Caco-2 (cell line): ENCODE measurements around the gene ARHGAP15. TPM values are rescaled to one million over a fixed set of nuclear protein-coding genes. Genes with fewer than 3 reads are reported as not detected.

ENCODE experiments used
- BruUV-seq: library from RNA; stranded (reverse); fragments of 400-500 nt; replicated peaks from 2 replicates; lab custom pipeline; 2021; lab: Mats Ljungman, UMichigan
- CTCF ChIA-PET: fragments of 300-600 bp; sonication (Branson Sonifier 250); formaldehyde crosslinking; loops from one replicate; lab custom pipeline; 2022; ENCODE audit warnings: antibody characterized with exemption; lab: Charles Lee
- POLR2A ChIA-PET: fragments of 300-600 bp; sonication (Branson Sonifier 250); formaldehyde crosslinking; loops from one replicate; lab custom pipeline; 2022; ENCODE audit warnings: antibody characterized with exemption; lab: Charles Lee
- DNase-seq, 2 experiments: peaks; one replicate each; pipeline versions ENCODE4 v3.0.0 to v3.0.0-alpha.2; 2020 to 2022
- H3K27me3 ChIP-seq: replicated peaks from 2 replicates; pipeline ENCODE4 v1.6.0; 2011; ENCODE audit warnings: low read length; ENCODE audit not compliant: control insufficient read depth, insufficient read depth
- H3K36me3 ChIP-seq: 2 replicates; pipeline ENCODE4 v1.5.1; 2011; ENCODE audit warnings: low read length; ENCODE audit not compliant: control insufficient read depth, insufficient read depth
- H3K4me1 ChIP-seq: fragments of 250-450 bp; sonication (Bioruptor Pico); 2 replicates; pipeline ENCODE4 v1.5.1; 2020; ENCODE audit warnings: mild to moderate bottlenecking
- H3K4me3 ChIP-seq: 2 replicates; pipeline ENCODE4 v1.5.1; 2011; ENCODE audit warnings: low read depth, mild to moderate bottlenecking, control low read depth, low read length
- H3K9me3 ChIP-seq: fragments of 250-450 bp; sonication (Bioruptor Pico); 2 replicates; pipeline ENCODE4 v1.5.1; 2020; ENCODE audit warnings: mild to moderate bottlenecking, moderate library complexity
- H3K27ac Mint-ChIP-seq: one replicate; pipeline ENCODE4 v1.8.0; 2022; ENCODE audit warnings: mixed read lengths; ENCODE audit not compliant: unreplicated experiment
- H3K27me3 Mint-ChIP-seq: one replicate; pipeline ENCODE4 v1.8.0; 2022; ENCODE audit warnings: mixed read lengths; ENCODE audit not compliant: insufficient read depth, unreplicated experiment
- H3K36me3 Mint-ChIP-seq: one replicate; pipeline ENCODE4 v1.8.0; 2022; ENCODE audit warnings: mild to moderate bottlenecking, mixed read lengths; ENCODE audit not compliant: insufficient read depth, unreplicated experiment
- H3K4me1 Mint-ChIP-seq: one replicate; pipeline ENCODE4 v1.8.0; 2022; ENCODE audit warnings: low read depth, mixed read lengths; ENCODE audit not compliant: unreplicated experiment
- H3K4me3 Mint-ChIP-seq: one replicate; pipeline ENCODE4 v1.8.0; 2022; ENCODE audit warnings: mild to moderate bottlenecking, moderate library complexity, mixed read lengths; ENCODE audit not compliant: unreplicated experiment
- H3K9me3 Mint-ChIP-seq: one replicate; pipeline ENCODE4 v1.8.0; 2022; ENCODE audit warnings: mixed read lengths; ENCODE audit not compliant: unreplicated experiment
- intact Hi-C: fragments of 100-400 bp; cut with micrococcal nuclease; formaldehyde crosslinking; loops from one replicate; pipeline ENCODE4 v1.10.0; 2022; ENCODE audit not compliant: unreplicated experiment
- total RNA-seq: library from RNA; stranded (reverse); gene quantifications from 2 replicates; pipeline ENCODE4 v1.2.3, GENCODE V29; 2022
- TF ChIP-seq, protein P1 (sequence below), 2 experiments: fragments of 200-600 bp in 1 of 2; IDR thresholded peaks; 1 replicate in 1 of 2; 2 replicates in 1 of 2; pipeline versions ENCODE4 v1.5.1 to v1.8.0; 2011 to 2022; ENCODE audit warnings: antibody characterized with exemption in 1 of 2, control low read depth in 1 of 2, inconsistent platforms in 1 of 2, low read depth in 1 of 2, low read length in 1 of 2, mild to moderate bottlenecking in 1 of 2, moderate library complexity in 1 of 2; ENCODE audit not compliant: insufficient read depth in 1 of 2, severe bottlenecking in 1 of 2, unreplicated experiment in 1 of 2

Gene ARHGAP15
- total RNA-seq, 1 experiment from 2014 or later = not detected

DNA sequence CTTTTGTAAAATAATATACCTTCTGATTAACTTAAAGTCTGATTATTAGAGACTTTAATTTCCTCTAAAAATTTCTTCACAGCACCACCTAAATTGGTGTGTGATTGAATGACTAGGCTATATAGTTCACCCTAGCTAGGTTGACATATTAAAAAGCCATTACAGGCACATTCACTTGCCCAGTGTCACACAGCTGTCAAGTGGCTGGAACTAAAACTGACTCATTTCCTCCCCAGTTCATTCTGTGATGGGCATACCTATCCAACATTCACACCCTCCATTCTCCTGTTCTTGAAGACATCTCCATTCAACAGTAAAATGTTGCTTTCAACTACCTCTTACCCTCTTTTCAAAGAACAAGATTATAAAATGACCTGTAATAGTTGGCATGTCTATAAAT lies 334.5 kb downstream of the ARHGAP15 start:
- BruUV-seq = no TSS peak
- Histone ChIP-seq H3K36me3 (no peaks in the 10 kb centered on the region), H3K4me1 (no peaks in the 10 kb centered on the region), H3K9me3 (no peaks in the 10 kb centered on the region), H3K27me3 (no peaks in the 10 kb centered on the region), H3K4me3 (no peak overlapping the region)
- TF ChIP-seq, protein P1, sequence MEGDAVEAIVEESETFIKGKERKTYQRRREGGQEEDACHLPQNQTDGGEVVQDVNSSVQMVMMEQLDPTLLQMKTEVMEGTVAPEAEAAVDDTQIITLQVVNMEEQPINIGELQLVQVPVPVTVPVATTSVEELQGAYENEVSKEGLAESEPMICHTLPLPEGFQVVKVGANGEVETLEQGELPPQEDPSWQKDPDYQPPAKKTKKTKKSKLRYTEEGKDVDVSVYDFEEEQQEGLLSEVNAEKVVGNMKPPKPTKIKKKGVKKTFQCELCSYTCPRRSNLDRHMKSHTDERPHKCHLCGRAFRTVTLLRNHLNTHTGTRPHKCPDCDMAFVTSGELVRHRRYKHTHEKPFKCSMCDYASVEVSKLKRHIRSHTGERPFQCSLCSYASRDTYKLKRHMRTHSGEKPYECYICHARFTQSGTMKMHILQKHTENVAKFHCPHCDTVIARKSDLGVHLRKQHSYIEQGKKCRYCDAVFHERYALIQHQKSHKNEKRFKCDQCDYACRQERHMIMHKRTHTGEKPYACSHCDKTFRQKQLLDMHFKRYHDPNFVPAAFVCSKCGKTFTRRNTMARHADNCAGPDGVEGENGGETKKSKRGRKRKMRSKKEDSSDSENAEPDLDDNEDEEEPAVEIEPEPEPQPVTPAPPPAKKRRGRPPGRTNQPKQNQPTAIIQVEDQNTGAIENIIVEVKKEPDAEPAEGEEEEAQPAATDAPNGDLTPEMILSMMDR (IDR thresholded peaks at IDR 0.05; ENCODE audit: insufficient read depth in 1 of 2, low read depth in 1 of 2, low read length in 1 of 2, severe bottlenecking in 1 of 2, unreplicated experiment in 1 of 2) = no peak
- Mint-ChIP-seq H3K4me1 (no peaks in the 10 kb centered on the region), H3K4me3 (no peak overlapping the region), H3K27me3 (peaks cover 3% of the 10 kb centered on the region), H3K36me3 (no peaks in the 10 kb centered on the region), H3K9me3 (no peaks in the 10 kb centered on the region), H3K27ac (no peak overlapping the region)
- ChIA-PET CTCF (no interaction called here), POLR2A (no interaction called here)
- no peak for DNase-seq
- intact Hi-C loops = no loop called here

DNA sequence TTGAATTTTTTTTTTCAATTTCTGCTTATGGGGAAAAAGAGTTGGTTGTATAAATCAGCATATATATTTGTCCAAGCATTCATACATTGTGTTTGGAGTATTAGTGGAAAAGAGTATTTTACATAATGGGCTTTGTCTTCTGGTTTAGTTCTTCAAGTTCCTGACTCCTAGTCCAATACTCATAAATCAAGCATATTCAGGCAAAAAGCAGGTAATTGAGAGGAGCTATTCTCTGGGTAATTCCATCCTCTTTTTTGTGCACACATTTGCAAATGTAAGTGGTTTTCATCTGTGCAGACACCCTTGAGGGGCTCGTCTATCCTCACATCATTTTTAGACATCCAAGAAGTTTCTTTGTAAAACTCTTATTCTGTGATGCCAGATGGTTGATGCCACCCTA lies 337.2 kb downstream of the ARHGAP15 start:
- Histone ChIP-seq H3K36me3 (no peaks in the 10 kb centered on the region), H3K9me3 (0 out of 2 replicates have a peak, but pooled peaks cover 5% of the 10 kb centered on the region), H3K4me3 (no peak overlapping the region), H3K4me1 (no peaks in the 10 kb centered on the region), H3K27me3 (no peaks in the 10 kb centered on the region)
- H3K27me3 Mint-ChIP-seq = peaks cover 3% of the 10 kb centered on the region
- DNase-seq = no peak
- no TSS peak for BruUV-seq
- POLR2A ChIA-PET = no interaction called here
- no peak overlapping the region for H3K4me3 Mint-ChIP-seq
- no peaks in the 10 kb centered on the region for H3K9me3 Mint-ChIP-seq
- intact Hi-C loops = no loop called here
- no peaks in the 10 kb centered on the region for H3K36me3 Mint-ChIP-seq
- H3K27ac Mint-ChIP-seq = no peak overlapping the region
- CTCF ChIA-PET = no interaction called here
- H3K4me1 Mint-ChIP-seq = no peaks in the 10 kb centered on the region
- TF ChIP-seq, protein P1 (IDR thresholded peaks at IDR 0.05; ENCODE audit: insufficient read depth in 1 of 2, low read depth in 1 of 2, low read length in 1 of 2, severe bottlenecking in 1 of 2, unreplicated experiment in 1 of 2) = no peak

DNA sequence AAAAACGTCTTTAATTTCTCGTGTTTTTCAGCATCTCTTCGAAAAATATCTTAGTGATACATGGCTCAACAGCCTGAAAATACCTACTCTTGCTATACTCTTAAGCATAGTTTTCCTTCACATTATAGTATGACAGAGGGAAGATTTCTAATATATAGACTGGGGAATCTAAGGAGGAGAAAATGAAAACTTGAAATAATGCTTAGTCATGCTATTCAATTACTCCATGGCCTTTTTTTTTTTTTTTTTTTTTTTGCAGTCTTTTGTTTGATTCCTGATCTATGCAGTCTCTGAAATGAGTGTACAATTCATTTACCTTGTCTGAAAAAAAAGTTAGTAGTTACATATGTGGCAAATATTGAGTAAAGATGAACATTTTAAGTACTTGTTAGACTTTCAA lies 337.8 kb downstream of the ARHGAP15 start:
- intact Hi-C loops = no loop called here
- no peaks in the 10 kb centered on the region for H3K4me1 Mint-ChIP-seq
- no peaks in the 10 kb centered on the region for H3K27me3 ChIP-seq
- 0 out of 2 replicates have a peak, but pooled peaks cover 5% of the 10 kb centered on the region for H3K9me3 ChIP-seq
- no peaks in the 10 kb centered on the region for H3K4me1 ChIP-seq
- ChIA-PET CTCF (no interaction called here), POLR2A (no interaction called here)
- H3K4me3 Mint-ChIP-seq = no peak overlapping the region
- H3K9me3 Mint-ChIP-seq = no peaks in the 10 kb centered on the region
- no TSS peak for BruUV-seq
- H3K4me3 ChIP-seq = no peak overlapping the region
- no peak for DNase-seq
- H3K36me3 ChIP-seq = no peaks in the 10 kb centered on the region
- no peak overlapping the region for H3K27ac Mint-ChIP-seq
- no peaks in the 10 kb centered on the region for H3K36me3 Mint-ChIP-seq
- peaks cover 3% of the 10 kb centered on the region for H3K27me3 Mint-ChIP-seq
- TF ChIP-seq, protein P1 (IDR thresholded peaks at IDR 0.05; ENCODE audit: insufficient read depth in 1 of 2, low read depth in 1 of 2, low read length in 1 of 2, severe bottlenecking in 1 of 2, unreplicated experiment in 1 of 2) = no peak
